PFSK-1 (cell line): ENCODE results near the gene RASAL2.

Source experiments
- POLR2AphosphoS5 ChIP-seq: IDR thresholded peaks from 2 replicates; pipeline ENCODE4 v1.6.1; 2012; ENCODE audit warnings: low read depth, mild to moderate bottlenecking, control low read depth, low read length, moderate library complexity
- SIN3A ChIP-seq: IDR thresholded peaks from 2 replicates; pipeline ENCODE4 v1.6.1; 2012; ENCODE audit warnings: mild to moderate bottlenecking, low read length, moderate library complexity, borderline replicate concordance; ENCODE audit not compliant: insufficient read depth
- TAF1 ChIP-seq: IDR thresholded peaks from 2 replicates; pipeline ENCODE4 v1.6.1; 2012; ENCODE audit warnings: low read length, control low read depth, borderline replicate concordance; ENCODE audit not compliant: insufficient read depth
- TF ChIP-seq, protein P1 (sequence below), 2 experiments: IDR thresholded peaks; 2 replicates each; pipeline versions ENCODE4 v1.6.1 to v1.8.0; 2011 to 2012; ENCODE audit warnings: low read depth in 2 of 2, low read length in 2 of 2, control low read depth in 1 of 2, inconsistent platforms in 1 of 2, mild to moderate bottlenecking in 1 of 2, moderate library complexity in 1 of 2; ENCODE audit not compliant: insufficient read depth in 1 of 2

- no peak for TF ChIP-seq SIN3A
- TF ChIP-seq TAF1: no peak
- TF ChIP-seq, protein P1, sequence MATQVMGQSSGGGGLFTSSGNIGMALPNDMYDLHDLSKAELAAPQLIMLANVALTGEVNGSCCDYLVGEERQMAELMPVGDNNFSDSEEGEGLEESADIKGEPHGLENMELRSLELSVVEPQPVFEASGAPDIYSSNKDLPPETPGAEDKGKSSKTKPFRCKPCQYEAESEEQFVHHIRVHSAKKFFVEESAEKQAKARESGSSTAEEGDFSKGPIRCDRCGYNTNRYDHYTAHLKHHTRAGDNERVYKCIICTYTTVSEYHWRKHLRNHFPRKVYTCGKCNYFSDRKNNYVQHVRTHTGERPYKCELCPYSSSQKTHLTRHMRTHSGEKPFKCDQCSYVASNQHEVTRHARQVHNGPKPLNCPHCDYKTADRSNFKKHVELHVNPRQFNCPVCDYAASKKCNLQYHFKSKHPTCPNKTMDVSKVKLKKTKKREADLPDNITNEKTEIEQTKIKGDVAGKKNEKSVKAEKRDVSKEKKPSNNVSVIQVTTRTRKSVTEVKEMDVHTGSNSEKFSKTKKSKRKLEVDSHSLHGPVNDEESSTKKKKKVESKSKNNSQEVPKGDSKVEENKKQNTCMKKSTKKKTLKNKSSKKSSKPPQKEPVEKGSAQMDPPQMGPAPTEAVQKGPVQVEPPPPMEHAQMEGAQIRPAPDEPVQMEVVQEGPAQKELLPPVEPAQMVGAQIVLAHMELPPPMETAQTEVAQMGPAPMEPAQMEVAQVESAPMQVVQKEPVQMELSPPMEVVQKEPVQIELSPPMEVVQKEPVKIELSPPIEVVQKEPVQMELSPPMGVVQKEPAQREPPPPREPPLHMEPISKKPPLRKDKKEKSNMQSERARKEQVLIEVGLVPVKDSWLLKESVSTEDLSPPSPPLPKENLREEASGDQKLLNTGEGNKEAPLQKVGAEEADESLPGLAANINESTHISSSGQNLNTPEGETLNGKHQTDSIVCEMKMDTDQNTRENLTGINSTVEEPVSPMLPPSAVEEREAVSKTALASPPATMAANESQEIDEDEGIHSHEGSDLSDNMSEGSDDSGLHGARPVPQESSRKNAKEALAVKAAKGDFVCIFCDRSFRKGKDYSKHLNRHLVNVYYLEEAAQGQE (IDR thresholded peaks at IDR 0.05; ENCODE audit: insufficient read depth in 1 of 2, low read depth in 2 of 2, low read length in 2 of 2): no peak
- no peak for TF ChIP-seq POLR2AphosphoS5
Measured at GRCh38 chr1:178142806-178143205, 48.9 kb downstream of the RASAL2 start.
